Panc1 (cell line): ENCODE data around the gene OTUD7B. TPM values are rescaled to one million over a fixed set of nuclear protein-coding genes. Genes with fewer than 3 reads are reported as not detected.

Source experiments
- ATAC-seq: fragments of 200-7000 bp; cut with Tn5 transposase; 2 replicates; pipeline ENCODE4 v1.9.1; 2020; ENCODE audit warnings: mild to moderate bottlenecking, moderate library complexity
- BruUV-seq: library from RNA; stranded (reverse); fragments of 400-500 nt; replicated peaks from 2 replicates; lab custom pipeline; 2021; lab: Mats Ljungman, UMichigan
- CTCF ChIA-PET: fragments of 300-600 bp; sonication (Branson Sonifier 250); formaldehyde crosslinking; loops from one replicate; lab custom pipeline; 2022; ENCODE audit warnings: antibody characterized with exemption; lab: Charles Lee
- POLR2A ChIA-PET: fragments of 300-600 bp; sonication (Branson Sonifier 250); formaldehyde crosslinking; loops from one replicate; lab custom pipeline; 2022; ENCODE audit warnings: antibody characterized with exemption; lab: Charles Lee
- DNase-seq: peaks from one replicate; pipeline ENCODE4 v3.0.0-alpha.2; 2010; ENCODE audit warnings: low read depth, low spot score
- H3K27ac ChIP-seq: 2 replicates; pipeline ENCODE4 v1.5.1; 2011; ENCODE audit warnings: mild to moderate bottlenecking, low read length, inconsistent platforms
- H3K27me3 ChIP-seq: fragments of 200-500 bp; sonication (Bioruptor generic); 2 replicates; pipeline ENCODE4 v1.6.0; 2014; ENCODE audit warnings: low read length, inconsistent platforms; ENCODE audit not compliant: control insufficient read depth, insufficient read depth
- H3K36me3 ChIP-seq: fragments of 200-500 bp; sonication (Bioruptor generic); 2 replicates; pipeline ENCODE4 v1.5.1; 2014; ENCODE audit warnings: inconsistent platforms, mild to moderate bottlenecking, low read length, moderate library complexity; ENCODE audit not compliant: control insufficient read depth, insufficient read depth
- H3K4me1 ChIP-seq: 2 replicates; pipeline ENCODE4 v1.5.1; 2011; ENCODE audit warnings: inconsistent platforms, mild to moderate bottlenecking, low read length, moderate library complexity; ENCODE audit not compliant: control insufficient read depth, insufficient read depth
- H3K4me3 ChIP-seq, 2 experiments: 2 replicates each; pipeline ENCODE4 v1.5.1; 2011 to 2012; ENCODE audit warnings: low read depth in 2 of 2, low read length in 2 of 2, mild to moderate bottlenecking in 2 of 2, inconsistent platforms in 1 of 2, moderate library complexity in 1 of 2
- H3K9me3 ChIP-seq: fragments of 200-500 bp; sonication (Bioruptor generic); 2 replicates; pipeline ENCODE4 v1.5.1; 2014; ENCODE audit warnings: low read depth, mild to moderate bottlenecking, inconsistent platforms, low read length, moderate library complexity; ENCODE audit not compliant: control insufficient read depth, insufficient read depth
- CTCF ChIP-seq: fragments of 450-650 bp; IDR thresholded peaks from 2 replicates; pipeline ENCODE4 v1.5.1; 2017; ENCODE audit warnings: mild to moderate bottlenecking
- POLR2AphosphoS5 ChIP-seq: IDR thresholded peaks from 2 replicates; pipeline ENCODE4 v1.6.1; 2012; ENCODE audit warnings: mild to moderate bottlenecking, low read depth, low read length, moderate library complexity
- REST ChIP-seq, 2 experiments: IDR thresholded peaks; 2 replicates each; pipeline ENCODE4 v1.6.1; 2011 to 2012; ENCODE audit warnings: low read depth in 2 of 2, control low read depth in 1 of 2, low read length in 1 of 2, mild to moderate bottlenecking in 1 of 2, moderate library complexity in 1 of 2; ENCODE audit not compliant: insufficient read depth in 1 of 2
- SIN3A ChIP-seq: IDR thresholded peaks from 2 replicates; pipeline ENCODE4 v1.6.1; 2012; ENCODE audit warnings: low read depth, mild to moderate bottlenecking, low read length, moderate library complexity, borderline replicate concordance; ENCODE audit not compliant: insufficient read depth
- TCF7L2 ChIP-seq: IDR thresholded peaks from 2 replicates; pipeline ENCODE4 v1.6.1; 2011; ENCODE audit warnings: mild to moderate bottlenecking, low read depth, low read length, inconsistent platforms
- in situ Hi-C: cut with HindIII; loops from 2 replicates; pipeline ENCODE4 v1.10.0; 2016; ENCODE audit warnings: low sequenced_read_pairs, low pct_unique_long_range_greater_than_20kb
- intact Hi-C: fragments of 100-400 bp; cut with micrococcal nuclease; formaldehyde crosslinking; loops from one replicate; pipeline ENCODE4 v1.10.0; 2022; ENCODE audit not compliant: unreplicated experiment
- total RNA-seq: library from RNA; stranded (reverse); gene quantifications from one replicate; pipeline ENCODE4 v1.2.1, GENCODE V29; 2021; ENCODE audit not compliant: unreplicated experiment

Gene OTUD7B
- total RNA-seq, 1 experiment from 2014 or later = 24.1 TPM

GRCh38 chr1:149995927-149996326 lies 14.6 kb downstream of the OTUD7B start:
- in situ Hi-C loops (no loop called here), intact Hi-C loops (no loop called here)
- DNase-seq = no peak
- TF ChIP-seq POLR2AphosphoS5 (no peak), SIN3A (no peak), TCF7L2 (no peak), CTCF (no peak), REST (IDR thresholded peaks at IDR 0.05; ENCODE audit: insufficient read depth in 1 of 2, low read depth in 2 of 2, low read length in 1 of 2) (no peak)
- no TSS peak for BruUV-seq
- ATAC-seq = no peak
- ChIA-PET CTCF (no interaction called here), POLR2A (no interaction called here)
- no peaks in the 10 kb centered on the region for H3K27me3 ChIP-seq
- H3K4me1 ChIP-seq = no peaks in the 10 kb centered on the region
- H3K4me3 ChIP-seq = no peak overlapping the region
- no peak overlapping the region for H3K27ac ChIP-seq
- H3K36me3 ChIP-seq = 0 out of 2 replicates have a peak, but pooled peaks cover 2% of the 10 kb centered on the region
- no peaks in the 10 kb centered on the region for H3K9me3 ChIP-seq

- DNase-seq (no peak), ATAC-seq (no peak)
- intact Hi-C loops = no loop called here
- ChIA-PET POLR2A (no interaction called here), CTCF (no interaction called here)
- Histone ChIP-seq H3K27ac (no peak overlapping the region), H3K9me3 (no peaks in the 10 kb centered on the region), H3K4me1 (no peaks in the 10 kb centered on the region), H3K27me3 (no peaks in the 10 kb centered on the region), H3K4me3 (no peak overlapping the region), H3K36me3 (0 out of 2 replicates have a peak, but pooled peaks cover 2% of the 10 kb centered on the region)
- in situ Hi-C loops = no loop called here
- TF ChIP-seq CTCF (no peak), SIN3A (no peak), TCF7L2 (no peak), POLR2AphosphoS5 (no peak), REST (IDR thresholded peaks at IDR 0.05; ENCODE audit: insufficient read depth in 1 of 2, low read depth in 2 of 2, low read length in 1 of 2) (no peak)
- no TSS peak for BruUV-seq
These were observed 16.8 kb downstream of the OTUD7B start for GRCh38 chr1:149993764-149994163.
